Peyer's patch (tissue), 4 donors: ENCODE results near the gene RARB.

ENCODE experiments used
- POLR2A ChIP-seq, 2 donors: fragments of 450-650 bp; IDR thresholded peaks; one replicate each; pipeline ENCODE4 v1.5.1; 2017; ENCODE audit warnings: antibody characterized with exemption in 2 of 2, mild to moderate bottlenecking in 2 of 2, moderate library complexity in 2 of 2
- TF ChIP-seq, protein P1 (sequence below), 6 experiments: fragments of 450-650 bp in 4 of 6; fragments of 200-600 bp in 2 of 6; sonication (generic) in 1 of 6; IDR thresholded peaks; one replicate each; pipeline ENCODE4 v1.5.1; 2017 to 2019; ENCODE audit warnings: antibody characterized with exemption in 6 of 6, mild to moderate bottlenecking in 3 of 6, moderate library complexity in 1 of 6

DNA sequence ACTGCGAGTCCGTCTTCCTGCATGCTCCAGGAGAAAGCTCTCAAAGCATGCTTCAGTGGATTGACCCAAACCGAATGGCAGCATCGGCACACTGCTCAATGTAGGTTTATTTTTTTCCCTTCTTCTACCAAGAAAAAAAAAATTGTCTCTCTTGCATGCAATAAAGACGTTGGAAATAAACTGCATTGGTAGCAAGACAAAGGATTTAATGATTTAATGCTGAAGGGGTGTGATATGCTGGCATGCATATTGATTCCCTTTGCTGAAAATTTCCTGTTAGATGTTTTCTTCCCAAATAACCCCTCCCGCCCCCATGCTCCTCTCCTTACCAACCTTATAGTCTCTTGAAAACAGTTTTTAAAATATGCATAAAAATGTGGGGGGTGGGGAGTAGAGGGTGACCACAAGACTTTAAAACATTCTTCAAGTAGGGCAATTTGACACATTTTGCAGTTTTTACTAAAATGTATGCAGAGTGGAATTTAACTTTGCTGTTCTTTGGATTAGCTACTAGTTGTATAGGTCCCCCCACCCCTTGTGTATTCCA, 799 bp downstream of the RARB start:
- no peak for TF ChIP-seq POLR2A (IDR thresholded peaks at IDR 0.05)
- TF ChIP-seq, protein P1, sequence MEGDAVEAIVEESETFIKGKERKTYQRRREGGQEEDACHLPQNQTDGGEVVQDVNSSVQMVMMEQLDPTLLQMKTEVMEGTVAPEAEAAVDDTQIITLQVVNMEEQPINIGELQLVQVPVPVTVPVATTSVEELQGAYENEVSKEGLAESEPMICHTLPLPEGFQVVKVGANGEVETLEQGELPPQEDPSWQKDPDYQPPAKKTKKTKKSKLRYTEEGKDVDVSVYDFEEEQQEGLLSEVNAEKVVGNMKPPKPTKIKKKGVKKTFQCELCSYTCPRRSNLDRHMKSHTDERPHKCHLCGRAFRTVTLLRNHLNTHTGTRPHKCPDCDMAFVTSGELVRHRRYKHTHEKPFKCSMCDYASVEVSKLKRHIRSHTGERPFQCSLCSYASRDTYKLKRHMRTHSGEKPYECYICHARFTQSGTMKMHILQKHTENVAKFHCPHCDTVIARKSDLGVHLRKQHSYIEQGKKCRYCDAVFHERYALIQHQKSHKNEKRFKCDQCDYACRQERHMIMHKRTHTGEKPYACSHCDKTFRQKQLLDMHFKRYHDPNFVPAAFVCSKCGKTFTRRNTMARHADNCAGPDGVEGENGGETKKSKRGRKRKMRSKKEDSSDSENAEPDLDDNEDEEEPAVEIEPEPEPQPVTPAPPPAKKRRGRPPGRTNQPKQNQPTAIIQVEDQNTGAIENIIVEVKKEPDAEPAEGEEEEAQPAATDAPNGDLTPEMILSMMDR (IDR thresholded peaks at IDR 0.05), result no peak
